Esophagus mucosa (tissue), 1 donor: ENCODE measurements around the gene IL1RAP. TPM values are rescaled to one million over a fixed set of nuclear protein-coding genes. Genes with fewer than 3 reads are reported as not detected.
"Not testable (repeated sequence)": the region's sequence is repeated elsewhere in the genome, so short reads cannot be mapped to it uniquely, and the experiment has no call there.

Experiments used
- ATAC-seq: fragments of 200-7000 bp; cut with Tn5 transposase; one replicate; pipeline ENCODE4 v1.9.1; 2020
- total RNA-seq: library from RNA; stranded (reverse); gene quantifications from one replicate; pipeline ENCODE4 v1.2.4, GENCODE V29; 2023
- donor health status: DM: yes; HTN: yes; CAD: no.

IL1RAP gene
- total RNA-seq, 1 donor from 2014 or later = 40.5 TPM

DNA sequence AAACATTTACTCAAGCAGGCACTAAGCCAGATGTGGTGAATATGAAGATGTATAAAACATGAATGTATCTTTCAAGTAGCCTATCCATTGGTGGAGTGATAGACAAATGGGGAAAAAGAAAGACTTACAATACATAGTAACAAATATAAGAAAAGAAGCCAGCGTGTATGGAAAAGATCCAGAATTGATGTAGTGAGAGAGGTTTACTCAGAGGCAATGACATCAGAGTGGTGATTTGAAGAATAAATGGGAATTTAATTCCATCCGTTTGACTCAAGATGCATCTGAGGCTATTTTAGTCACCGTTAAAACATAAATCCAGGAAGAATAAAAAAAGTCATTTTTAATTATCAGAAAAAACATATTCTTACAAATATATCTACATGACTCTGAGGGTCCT, 162.6 kb downstream of the IL1RAP start:
- no peak for ATAC-seq

DNA sequence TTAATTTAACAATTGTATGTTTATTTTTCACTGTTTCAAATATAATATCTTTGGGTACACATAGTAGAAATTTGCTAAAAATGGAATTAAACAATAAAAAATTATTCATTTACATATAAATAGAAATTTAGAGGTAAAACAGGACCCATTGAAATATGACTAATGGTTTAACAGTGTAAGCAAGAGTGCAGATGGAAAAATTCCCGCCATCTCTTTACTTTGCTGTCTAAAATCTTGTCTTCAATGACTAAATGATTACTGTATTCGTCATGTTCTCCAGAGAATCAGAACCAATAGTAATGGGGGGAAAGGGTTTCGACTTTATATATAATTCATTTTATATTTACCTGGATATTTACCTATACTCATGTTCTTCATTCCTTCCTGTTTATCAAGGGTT, 163.1 kb downstream of the IL1RAP start:
- no peak for ATAC-seq

DNA sequence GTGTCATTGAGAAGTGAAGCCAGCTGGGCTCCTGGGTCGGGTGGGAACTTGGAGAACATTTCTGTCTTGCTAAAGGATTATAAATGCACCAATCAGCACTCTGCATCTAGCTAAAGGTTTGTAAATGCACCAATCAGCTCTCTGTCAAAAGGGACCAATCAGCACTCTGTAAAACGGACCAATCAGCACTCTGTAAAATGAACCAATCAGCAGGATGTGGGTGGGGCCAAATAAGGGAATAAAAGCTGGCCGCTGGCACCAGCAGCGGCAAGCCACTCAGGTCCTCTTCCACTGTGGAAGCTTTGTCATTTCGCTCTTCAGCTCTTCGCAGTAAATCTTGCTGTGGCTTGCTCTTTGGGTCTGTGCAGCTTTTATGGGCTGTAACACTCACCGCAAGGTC, 164.0 kb downstream of the IL1RAP start:
- not testable (repeated sequence) for ATAC-seq

GRCh38 chr3:190680691-190681090, 166.8 kb downstream of the IL1RAP start:
- no peak for ATAC-seq

GRCh38 chr3:190684776-190685175, 170.9 kb downstream of the IL1RAP start:
- ATAC-seq = no peak

DNA sequence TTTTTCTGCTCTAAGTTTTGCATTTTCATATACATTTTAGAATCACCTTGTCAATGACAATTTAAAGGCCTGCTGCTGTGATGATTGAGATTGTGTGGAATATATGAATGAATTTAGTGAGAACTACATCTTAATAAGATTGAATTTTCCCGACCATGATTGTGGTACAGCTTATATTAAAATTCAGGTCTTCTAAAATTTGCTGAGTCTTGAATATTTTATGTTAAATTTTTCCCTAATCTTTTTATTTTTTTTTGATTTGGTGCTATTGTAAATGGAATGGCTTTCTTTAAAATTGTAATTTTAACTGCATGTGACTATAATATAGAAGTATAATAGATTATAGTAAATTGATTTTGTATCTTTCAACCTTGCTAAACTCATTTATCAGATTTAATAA, 172.1 kb downstream of the IL1RAP start:
- no peak for ATAC-seq

GRCh38 chr3:190690246-190690645, 176.4 kb downstream of the IL1RAP start:
- ATAC-seq = no peak

DNA sequence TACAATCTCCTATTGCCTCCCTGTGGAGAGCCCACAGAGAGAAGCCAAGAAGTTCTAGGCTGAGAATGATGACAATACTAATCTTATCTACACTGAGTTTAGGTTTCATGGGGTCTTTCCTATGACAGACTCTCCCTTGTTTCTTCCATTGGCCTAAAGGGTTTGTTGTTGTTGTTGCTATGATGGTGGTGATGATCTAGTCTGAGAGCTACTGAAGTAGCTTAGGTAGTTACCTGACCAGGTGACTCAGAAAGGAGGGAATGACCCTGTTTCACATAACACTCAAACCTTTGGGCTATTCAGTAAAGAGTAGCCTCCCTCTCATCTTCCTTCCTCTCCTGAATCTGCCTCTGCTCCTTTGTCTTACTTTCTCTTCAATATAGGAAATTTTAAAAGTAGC, 178.4 kb downstream of the IL1RAP start:
- no peak for ATAC-seq

DNA sequence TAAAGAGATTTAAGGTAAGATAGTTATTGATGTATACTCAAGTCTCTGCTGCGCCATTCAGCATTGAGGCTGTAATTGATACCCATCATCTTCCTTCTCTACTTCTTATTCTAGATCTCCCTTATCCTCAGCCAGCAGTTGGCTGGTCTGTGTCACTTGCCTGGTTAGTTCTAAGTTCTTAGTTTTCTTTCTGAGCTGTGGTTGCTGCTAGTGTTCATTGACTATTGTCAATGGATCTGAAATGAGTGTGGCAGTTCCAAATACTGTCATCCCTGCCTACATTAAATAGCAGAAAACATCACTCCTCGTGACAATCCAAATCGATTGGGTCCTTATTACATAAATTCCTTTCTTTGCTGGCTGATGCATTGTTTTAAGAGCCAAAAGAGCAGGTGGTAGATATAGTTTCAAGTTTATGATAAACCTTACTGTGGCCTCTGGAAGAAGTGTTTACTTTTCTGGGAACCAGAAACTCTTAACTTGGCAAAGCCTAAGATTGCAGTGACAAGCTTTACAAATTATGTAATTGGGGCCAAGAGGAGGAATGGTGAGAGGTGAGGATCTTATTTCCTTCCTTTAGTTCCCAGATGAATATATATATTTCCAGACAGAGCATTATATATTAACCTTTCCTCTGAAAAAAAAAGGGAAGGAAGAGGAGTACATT, 180.6 kb downstream of the IL1RAP start:
- no peak for ATAC-seq

DNA sequence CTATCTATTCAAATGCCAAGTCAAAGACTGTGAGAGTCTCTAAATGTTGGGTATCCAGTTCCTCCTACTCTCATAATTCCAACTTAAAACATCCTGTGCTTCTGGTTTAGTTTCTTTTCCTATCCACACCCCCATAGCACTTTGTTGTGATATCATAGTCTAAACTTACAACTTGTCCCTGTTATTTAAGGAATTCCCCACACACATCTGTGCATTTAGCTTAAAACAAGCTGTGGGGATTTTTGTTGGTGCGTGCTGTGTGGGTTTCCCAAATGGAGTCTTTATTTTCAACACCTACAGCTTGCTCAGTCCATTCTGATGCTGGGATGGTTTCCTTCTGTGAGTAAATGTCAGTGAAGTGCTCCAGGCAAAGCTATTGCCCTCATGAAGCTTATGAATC, 181.3 kb downstream of the IL1RAP start:
- no peak for ATAC-seq

DNA sequence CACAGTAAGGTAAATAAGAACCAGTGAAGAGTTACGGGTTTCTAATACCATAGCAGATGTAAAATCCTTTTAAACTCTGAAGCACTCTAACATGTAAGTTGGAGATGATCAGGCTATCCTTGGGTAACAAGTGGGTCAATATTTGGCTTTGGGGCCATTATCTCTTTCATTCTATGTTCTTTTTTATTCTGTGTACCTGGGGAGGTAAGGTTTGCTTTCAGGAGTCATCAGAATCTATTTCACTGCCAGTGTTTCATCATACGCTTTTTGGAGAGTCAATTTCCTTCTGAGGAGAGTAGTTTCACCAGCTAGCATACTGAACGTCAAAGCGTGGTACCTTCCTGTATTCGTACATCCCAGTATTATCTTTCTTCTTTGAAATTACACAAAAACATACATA, 182.1 kb downstream of the IL1RAP start:
- no peak for ATAC-seq

DNA sequence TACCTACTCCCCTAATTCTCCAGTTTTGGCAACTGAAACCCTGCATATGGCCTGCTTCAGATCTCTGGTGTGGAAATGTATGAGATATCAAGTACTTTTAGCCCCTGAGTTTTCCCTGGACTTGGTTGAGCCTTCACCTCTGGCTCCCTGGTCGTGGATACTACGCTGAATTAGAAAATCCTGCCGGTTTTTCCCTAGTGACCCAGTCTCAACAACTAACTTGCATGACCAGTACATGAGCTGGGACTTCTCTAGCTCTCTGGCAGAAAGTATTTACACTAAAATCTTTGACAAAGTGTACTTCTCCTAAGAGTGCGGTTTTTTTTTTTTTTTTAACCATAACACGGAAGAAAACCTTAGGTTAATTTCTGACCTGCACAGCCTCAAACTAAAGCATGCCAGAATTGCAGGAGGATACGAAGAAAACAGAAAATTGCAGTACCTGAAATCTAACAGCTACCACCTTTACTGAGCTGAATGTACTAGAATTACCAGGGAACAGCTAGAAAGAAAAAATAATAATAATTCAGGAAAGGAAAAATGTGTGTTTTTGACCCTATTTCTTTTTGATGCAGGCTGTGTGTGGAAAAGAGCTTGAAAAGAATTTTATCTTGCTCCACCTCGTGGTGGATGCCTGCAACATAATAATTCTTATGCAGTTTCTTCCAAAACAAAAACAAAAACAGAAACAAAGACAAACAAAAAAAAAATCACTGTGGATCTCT, 183.1 kb downstream of the IL1RAP start:
- no peak for ATAC-seq

GRCh38 chr3:190697502-190697830, 183.6 kb downstream of the IL1RAP start:
- ATAC-seq = no peak

DNA sequence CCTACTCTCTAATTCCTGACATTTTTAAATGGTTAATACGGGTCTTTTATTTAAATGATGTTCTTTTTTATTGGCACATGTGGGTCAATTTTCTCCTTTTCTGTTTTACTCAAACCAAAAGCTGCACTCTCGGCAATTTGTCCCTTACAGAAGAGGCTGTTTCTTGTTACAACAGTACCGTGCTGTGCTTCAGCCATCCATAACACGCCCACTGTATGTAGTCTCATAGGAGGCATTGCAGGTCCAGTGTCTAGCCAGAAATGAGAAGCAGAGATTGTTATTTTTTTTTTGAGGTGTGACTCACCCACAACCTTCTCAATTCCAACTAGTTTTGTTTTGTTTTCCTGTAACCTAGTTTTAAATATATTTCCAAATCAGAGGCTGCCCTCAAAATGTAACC, 184.0 kb downstream of the IL1RAP start:
- ATAC-seq = no peak

DNA sequence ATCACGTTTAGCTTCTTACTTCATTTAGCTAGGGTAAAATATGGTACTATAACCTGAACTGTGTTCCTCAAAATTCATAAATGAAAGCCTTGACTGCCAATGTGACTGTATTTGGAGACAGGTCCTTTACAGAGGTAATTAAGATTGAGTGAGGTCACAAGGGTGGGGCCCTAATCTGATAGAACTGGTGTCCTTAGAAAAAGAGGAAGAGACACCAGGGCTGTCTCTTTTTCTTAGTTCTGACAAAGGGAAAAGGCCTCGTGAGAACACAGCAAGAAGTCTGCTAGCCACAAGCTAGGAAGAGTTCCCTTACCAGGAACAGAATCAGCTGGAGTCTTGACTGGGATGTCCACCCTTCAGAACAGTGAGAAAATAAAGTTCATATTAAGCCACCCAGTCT, 185.9 kb downstream of the IL1RAP start:
- ATAC-seq = no peak

DNA sequence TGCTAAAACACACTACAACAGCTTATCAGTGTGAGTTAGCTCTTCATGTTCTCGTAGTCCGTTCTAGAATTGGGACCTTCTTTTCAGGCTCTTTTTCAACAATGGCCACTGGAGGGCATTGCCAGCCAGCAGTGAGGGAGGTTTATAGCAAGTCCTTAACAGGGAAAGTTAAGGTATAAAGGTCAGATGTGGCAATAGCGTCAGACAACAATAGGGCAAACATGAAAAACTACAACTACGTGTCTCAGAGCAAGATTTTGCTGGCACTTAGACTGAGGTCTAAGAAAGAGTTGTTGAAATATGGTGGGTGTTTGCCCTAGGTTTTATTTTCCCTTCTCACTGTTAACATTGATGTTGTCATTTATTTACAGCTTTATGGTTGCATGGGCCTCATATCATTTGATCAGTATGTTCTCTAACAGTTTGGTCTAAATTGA, 187.2 kb downstream of the IL1RAP start:
- peak; percentile 88 for ATAC-seq

- ATAC-seq = no peak
These were observed 192.7 kb downstream of the IL1RAP start for GRCh38 chr3:190706582-190706981.

Other genes with a start within 250 kb of the IL1RAP start
- gene CLDN1, start 191.6 kb upstream of the IL1RAP start, total RNA-seq = 40.3 TPM
- 0.76 TPM for gene CLDN16, start 125.9 kb upstream of the IL1RAP start, total RNA-seq
- gene TMEM207, start 64.2 kb upstream of the IL1RAP start, total RNA-seq = not detected